LNCAP (cell line): ENCODE data around the gene SORBS1.

Experiments
- CTCF ChIP-seq: fragments of 450-650 bp; IDR thresholded peaks from 2 replicates; pipeline ENCODE4 v1.5.1; 2017; ENCODE audit warnings: mild to moderate bottlenecking

SORBS1 gene

GRCh38 chr10:95263864-95264226 is 297.3 kb downstream of the SORBS1 start:
- no peak for TF ChIP-seq CTCF

- no peak for TF ChIP-seq CTCF
Measured at GRCh38 chr10:95262763-95263518, 298.2 kb downstream of the SORBS1 start.

GRCh38 chr10:95261926-95262325 is 299.2 kb downstream of the SORBS1 start:
- TF ChIP-seq CTCF = no peak
